HG03439 (cell line): ENCODE results near the gene SLC9A5.
A peak's percentile ranks its signal among the peaks of the same experiment; 100 is the strongest.

Source experiments
- ATAC-seq: cut with Tn5 transposase; IDR thresholded peaks from one replicate; pipeline ENCODE4 v1.9.1; 2021; ENCODE audit warnings: mild to moderate bottlenecking, moderate library complexity; ENCODE audit not compliant: unreplicated experiment

SLC9A5 gene

GRCh38 chr16:67238806-67239470 lies 9.8 kb upstream of the SLC9A5 start:
- no peak for ATAC-seq

GRCh38 chr16:67240506-67240905 lies 8.3 kb upstream of the SLC9A5 start:
- ATAC-seq: no peak

GRCh38 chr16:67241008-67241900 lies 7.5 kb upstream of the SLC9A5 start:
- ATAC-seq: no peak

- ATAC-seq: no peak
Measured at GRCh38 chr16:67242138-67242730, 6.5 kb upstream of the SLC9A5 start.

GRCh38 chr16:67243481-67243880 lies 5.3 kb upstream of the SLC9A5 start:
- no peak for ATAC-seq

GRCh38 chr16:67244387-67245185 lies 4.2 kb upstream of the SLC9A5 start:
- ATAC-seq: peak; percentile 47

- ATAC-seq: no peak
Measured at GRCh38 chr16:67245186-67245585, 3.6 kb upstream of the SLC9A5 start.

- ATAC-seq: no peak
Measured at GRCh38 chr16:67245674-67246080, 3.1 kb upstream of the SLC9A5 start.

GRCh38 chr16:67246081-67246755 lies 2.6 kb upstream of the SLC9A5 start:
- peak; percentile 22 for ATAC-seq

GRCh38 chr16:67246756-67247191 lies 2.0 kb upstream of the SLC9A5 start:
- ATAC-seq: peak; percentile 18

- ATAC-seq: peak; percentile 41
Measured at GRCh38 chr16:67247192-67248072, 1.3 kb upstream of the SLC9A5 start, which contains the start of gene FHOD1. FHOD1 (minus strand) TSS chr16:67247481; CDS start chr16:67247410, 71 bp downstream.

GRCh38 chr16:67248073-67248400 lies 742 bp upstream of the SLC9A5 start:
- ATAC-seq: no peak

GRCh38 chr16:67249178-67250044 lies 632 bp downstream of the SLC9A5 start:
- ATAC-seq: no peak

GRCh38 chr16:67250045-67250327 lies 1.2 kb downstream of the SLC9A5 start:
- ATAC-seq: no peak

GRCh38 chr16:67252609-67253497 lies 4.1 kb downstream of the SLC9A5 start:
- no peak for ATAC-seq

GRCh38 chr16:67254801-67255552 lies 6.2 kb downstream of the SLC9A5 start:
- ATAC-seq: no peak
